Measurements from ENCODE around the gene LMCD1.

LMCD1 gene

DNA sequence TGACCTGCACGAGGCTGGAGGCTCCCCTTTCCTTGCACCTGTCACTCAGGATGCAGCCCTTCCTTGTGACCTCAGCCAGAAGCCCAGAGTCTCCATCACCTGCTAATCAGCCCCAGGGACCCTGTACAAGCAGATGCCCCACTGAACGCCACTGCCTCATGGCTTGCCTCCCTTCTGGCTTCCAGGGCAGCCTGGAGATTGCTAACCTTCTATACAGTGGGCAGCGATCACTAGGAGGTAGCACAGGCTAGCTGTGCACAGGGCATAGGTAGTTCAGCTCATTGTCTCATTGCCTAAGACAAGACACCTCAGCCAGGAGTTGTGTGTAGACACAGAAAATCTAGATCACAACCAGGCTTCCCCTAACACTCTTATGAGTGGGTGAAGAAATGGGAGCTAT lies 93.6 kb downstream of the LMCD1 start:
- no peak for DNase-seq

DNA sequence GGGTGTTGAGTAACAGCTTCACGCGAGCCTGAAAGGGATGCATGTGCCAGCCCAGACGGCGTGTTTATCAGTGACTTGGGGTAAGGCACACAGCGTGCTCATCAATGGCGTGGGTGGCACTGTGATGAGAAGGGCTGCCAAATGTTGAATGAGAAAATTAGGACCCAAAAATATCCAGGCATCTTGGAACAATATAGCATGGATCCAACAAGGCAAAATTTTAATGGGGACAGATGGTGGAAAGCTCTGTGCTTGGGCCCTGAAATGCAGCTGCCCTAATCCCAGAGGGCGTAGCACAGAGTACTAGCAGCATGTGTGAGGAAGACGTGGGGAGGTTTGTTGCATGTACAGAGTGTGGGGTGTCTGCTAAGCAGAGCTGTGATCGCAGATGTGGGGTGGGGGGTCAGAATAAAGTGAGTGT lies 94.1 kb downstream of the LMCD1 start:
- no peak for DNase-seq

GRCh38 chr3:8596321-8597218 lies 94.9 kb downstream of the LMCD1 start:
- DNase-seq = no peak

DNA sequence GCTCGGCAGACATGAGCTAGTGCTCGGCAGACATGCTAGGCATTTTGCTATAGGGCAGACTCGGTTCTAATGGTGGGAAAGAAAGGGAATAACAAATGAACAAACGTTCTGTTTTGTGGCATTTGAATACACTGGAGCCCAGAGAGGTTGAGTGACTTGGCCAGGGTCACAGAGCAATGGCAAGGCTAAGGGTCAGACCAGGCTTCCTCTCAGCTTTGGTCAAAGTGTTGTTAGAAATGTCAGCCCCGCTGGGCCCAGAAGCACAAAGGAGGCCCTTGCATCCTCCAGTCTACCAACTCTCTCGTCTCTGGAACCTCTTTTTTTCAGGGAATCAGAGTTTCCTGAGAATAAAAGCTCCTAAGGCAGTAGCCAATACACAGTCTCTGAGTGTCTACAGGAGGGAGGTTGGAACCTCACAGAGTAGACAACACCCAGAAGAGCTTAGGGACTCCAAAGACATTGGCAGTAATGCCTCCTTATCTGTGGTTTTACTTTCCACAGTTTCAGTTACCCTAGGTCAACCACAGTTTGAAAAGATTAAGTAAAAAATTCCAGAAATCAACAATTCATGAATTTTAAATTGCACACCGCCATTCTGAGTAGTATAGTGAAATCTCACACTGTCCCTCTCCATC lies 95.7 kb downstream of the LMCD1 start:
- DNase-seq = no peak

GRCh38 chr3:8599146-8599545 lies 97.5 kb downstream of the LMCD1 start:
- no peak for DNase-seq

- DNase-seq = no peak
Measured at GRCh38 chr3:8600457-8600856, 98.8 kb downstream of the LMCD1 start.

DNA sequence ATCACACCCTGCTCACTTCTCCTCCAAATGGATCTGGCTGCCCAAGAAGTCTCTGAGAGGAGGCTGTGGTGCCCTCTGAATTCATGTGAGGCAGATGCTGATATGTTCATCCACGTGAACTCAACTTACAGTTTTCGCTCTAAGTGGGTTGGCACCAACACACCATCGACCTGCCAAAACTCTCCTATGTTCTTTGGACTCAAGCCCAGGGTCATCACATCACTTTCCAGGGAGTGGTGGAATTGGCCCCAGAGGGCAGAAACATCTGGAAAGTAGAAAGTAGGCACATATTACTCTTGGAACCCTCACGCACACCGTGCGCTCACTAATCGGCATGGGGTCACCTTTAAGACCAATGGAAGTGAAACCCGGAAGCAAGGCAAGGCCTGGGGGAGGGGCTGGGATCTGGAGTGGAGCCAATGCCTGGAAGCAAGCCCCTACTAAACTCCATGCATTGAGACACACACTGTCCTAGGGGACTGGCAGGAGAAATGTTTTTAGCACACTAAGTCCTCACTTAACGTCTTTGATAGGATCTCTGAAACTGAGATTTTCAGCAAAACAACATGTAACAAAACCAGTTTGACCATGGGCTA lies 101.6 kb downstream of the LMCD1 start:
- no peak for DNase-seq

GRCh38 chr3:8604006-8604405 lies 102.4 kb downstream of the LMCD1 start:
- no peak for DNase-seq

DNA sequence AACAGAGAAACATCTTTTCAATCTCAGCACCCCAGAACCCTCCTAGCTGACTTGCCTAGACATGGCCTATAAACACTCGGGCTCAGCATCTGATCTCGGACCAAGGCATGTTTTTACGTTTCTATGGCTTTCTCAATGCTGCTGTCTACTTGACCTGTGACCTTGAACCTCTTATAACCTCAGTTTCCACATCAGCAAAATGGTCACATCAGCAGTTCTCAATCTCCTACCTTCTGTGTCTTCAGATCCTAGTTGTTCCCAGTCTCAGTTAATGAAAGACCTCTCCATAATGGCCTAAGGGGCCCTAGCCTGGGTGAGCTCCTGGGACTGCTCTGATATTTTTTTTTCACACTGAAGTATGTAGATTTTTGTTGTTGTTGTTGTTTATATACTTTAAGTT lies 103.4 kb downstream of the LMCD1 start:
- DNase-seq = no peak

GRCh38 chr3:8606701-8607231 lies 105.1 kb downstream of the LMCD1 start:
- no peak for DNase-seq

- DNase-seq = no peak
Measured at GRCh38 chr3:8607234-8608040, 105.8 kb downstream of the LMCD1 start.

GRCh38 chr3:8608041-8608790 lies 106.6 kb downstream of the LMCD1 start:
- no peak for DNase-seq

DNA sequence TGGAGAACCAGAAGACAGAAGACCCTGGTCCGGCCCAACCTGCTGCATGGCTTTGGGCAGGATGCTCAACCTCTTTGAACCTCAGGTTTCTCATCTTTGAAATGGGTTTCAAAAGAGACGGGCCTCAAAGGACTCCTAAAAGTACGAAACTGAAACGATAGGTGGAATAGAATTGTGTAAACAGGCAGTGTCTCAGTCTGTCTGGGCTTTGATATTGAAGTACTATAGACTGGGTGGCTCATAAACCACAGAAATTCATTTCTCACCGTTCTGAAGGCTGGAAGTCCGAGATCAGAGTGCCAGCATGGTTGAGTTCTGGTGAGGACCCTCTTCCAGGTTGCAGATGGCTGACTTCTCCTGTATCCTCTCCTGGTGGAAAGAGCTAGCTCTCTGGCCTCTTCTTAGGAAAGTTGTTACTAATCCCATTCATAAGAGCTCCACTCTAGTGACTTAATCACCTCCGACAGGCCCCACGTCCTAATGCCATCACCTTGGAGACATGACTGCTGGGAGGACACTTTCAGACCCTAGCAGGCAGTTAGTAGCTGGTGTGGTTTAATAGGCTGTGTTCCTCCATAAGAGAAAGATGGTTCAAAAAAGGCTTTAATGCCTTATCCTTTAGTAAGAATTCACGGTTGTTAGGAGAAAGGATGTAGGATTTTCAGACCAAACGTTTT lies 107.3 kb downstream of the LMCD1 start:
- no peak for DNase-seq

- no peak for DNase-seq
Measured at GRCh38 chr3:8610951-8611350, 109.3 kb downstream of the LMCD1 start.

DNA sequence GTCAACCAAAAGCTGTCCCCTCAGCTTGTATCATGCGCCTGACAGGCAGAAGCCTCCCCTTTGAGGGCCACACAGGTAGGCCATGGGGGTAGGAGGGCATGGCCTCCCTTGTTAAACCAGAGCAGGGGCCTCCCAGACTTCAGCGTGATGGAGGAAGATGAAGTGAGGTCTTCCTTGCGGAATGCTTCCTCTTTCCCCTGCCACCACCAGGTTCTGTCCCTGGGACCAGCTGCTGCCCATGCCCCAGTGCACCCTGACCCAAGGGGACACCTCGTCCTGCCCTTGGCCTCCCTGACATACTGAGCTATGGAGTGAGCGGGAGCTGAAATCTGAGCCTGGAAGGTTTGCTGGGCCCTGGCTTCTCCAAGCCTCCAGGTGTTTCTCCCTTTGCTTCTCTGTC lies 116.3 kb downstream of the LMCD1 start:
- no peak for DNase-seq

- no peak for DNase-seq
Measured at GRCh38 chr3:8618950-8619349, 117.3 kb downstream of the LMCD1 start.

DNA sequence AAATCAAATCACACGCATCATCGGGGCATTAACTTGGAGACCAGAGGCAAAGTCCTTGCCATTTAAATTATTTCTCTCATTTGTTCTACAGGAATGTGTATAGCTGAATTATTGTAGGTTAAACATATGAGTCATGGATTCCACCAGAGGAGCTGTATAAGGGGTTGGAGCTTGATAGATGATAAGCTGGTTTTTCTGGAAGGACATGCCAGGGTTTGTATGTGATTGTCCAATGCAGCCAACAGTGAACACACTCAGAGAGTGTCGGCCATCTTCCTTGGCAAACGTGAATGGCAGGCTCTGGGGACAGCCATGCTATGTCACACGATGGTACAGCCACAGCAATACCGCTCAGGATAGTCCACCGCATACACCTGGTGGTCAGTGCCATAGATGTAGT lies 117.9 kb downstream of the LMCD1 start:
- no peak for DNase-seq

DNA sequence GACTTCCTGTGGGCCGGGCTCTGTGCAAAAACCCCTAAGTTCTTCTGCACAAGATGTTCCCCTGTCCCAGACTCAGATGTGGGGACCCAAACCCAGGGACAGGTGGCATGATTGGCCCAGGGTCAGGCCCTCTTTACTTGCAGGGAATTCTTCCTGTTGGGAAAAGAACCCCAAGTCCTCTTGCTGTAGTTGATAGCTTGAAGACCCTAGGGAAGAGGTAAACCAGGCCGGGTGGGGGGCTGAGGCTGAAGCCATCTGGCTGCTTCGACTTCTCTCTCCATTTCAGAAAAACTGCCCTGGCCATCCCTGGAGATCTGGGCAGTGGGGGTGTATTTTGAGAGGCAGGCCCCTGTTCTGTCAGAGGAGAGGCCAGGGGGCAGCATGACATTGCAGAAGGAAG lies 119.5 kb downstream of the LMCD1 start:
- DNase-seq = no peak

DNA sequence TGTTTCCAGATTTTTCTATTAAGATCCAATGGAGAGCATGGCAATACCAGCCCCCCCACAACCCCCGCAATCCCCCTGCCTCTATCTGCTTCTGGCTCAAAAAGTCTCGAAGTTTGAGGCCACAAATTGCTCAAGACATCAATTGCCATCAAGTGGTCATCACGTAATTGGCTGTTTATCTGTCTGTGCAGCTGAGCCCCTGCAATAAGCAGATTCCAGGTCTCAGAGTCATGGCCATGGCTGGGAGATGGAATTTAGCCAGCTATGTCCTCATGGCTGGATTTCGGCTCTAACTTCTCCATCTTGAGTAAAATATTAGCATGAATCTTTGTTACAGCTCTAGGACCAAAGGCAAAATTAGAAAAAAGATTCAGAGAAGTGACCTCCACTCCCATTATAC lies 120.2 kb downstream of the LMCD1 start:
- no peak for DNase-seq

GRCh38 chr3:8622873-8623691 lies 121.5 kb downstream of the LMCD1 start:
- no peak for DNase-seq

DNA sequence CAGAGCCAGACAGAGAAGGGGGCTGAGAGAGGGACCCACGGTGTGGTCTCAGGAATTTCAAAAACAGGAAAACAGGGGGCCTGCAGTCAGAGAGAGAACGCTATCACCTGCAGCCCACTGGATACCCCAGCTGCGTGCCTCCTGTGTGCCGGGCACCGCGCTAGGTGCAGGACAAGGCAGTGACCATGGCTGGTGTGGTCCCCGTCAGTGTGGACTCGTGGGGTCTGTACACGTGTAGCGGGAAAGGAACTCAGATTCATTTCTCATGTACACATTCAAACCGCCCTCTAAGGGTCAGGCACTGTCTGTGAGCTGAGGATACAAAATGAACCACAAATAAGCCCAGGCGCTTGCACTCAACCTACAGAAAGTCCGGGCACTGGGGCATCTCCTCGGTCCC lies 122.1 kb downstream of the LMCD1 start:
- no peak for DNase-seq
